OCI-LY1 (cell line): Measurements from ENCODE around the gene BTBD17.

Experiments
- H2AFZ ChIP-seq: fragments of 200-600 bp; sonication (generic), shearing (Covaris generic); 2 replicates; pipeline ENCODE4 v1.6.0; 2014; ENCODE audit warnings: antibody characterized with exemption, mild to moderate bottlenecking, low read length
- H3F3A ChIP-seq: fragments of 200-600 bp; sonication (generic), shearing (Covaris generic); 2 replicates; pipeline ENCODE4 v1.6.0; 2014; ENCODE audit warnings: mild to moderate bottlenecking, antibody characterized with exemption, low read length, moderate library complexity; ENCODE audit not compliant: insufficient read depth
- H3K27ac ChIP-seq: fragments of 200-600 bp; sonication (generic); 2 replicates; pipeline ENCODE4 v1.5.1; 2014; ENCODE audit warnings: low read length, mixed run types, mild to moderate bottlenecking, low read depth; ENCODE audit not compliant: poor library complexity, severe bottlenecking
- H3K27me3 ChIP-seq: fragments of 200-600 bp; sonication (generic); 2 replicates; pipeline ENCODE4 v1.6.0; 2014; ENCODE audit warnings: antibody characterized with exemption, mild to moderate bottlenecking, low read length, moderate library complexity; ENCODE audit not compliant: insufficient read depth
- H3K36me3 ChIP-seq: fragments of 200-600 bp; sonication (generic); 2 replicates; pipeline ENCODE4 v1.6.1; 2014; ENCODE audit warnings: mild to moderate bottlenecking, antibody characterized with exemption, low read length, moderate library complexity, mixed read lengths; ENCODE audit not compliant: insufficient read depth
- H3K4me1 ChIP-seq: fragments of 200-600 bp; sonication (generic); 2 replicates; pipeline ENCODE4 v1.5.1; 2014; ENCODE audit warnings: mild to moderate bottlenecking, low read length, moderate library complexity; ENCODE audit not compliant: insufficient read depth, severe bottlenecking
- H3K4me2 ChIP-seq: fragments of 200-600 bp; sonication (generic), shearing (Covaris generic); 2 replicates; pipeline ENCODE4 v1.6.1; 2014; ENCODE audit warnings: low read length
- H3K4me3 ChIP-seq: fragments of 200-600 bp; sonication (generic); 2 replicates; pipeline ENCODE4 v1.5.1; 2014; ENCODE audit warnings: low read length, low read depth, mild to moderate bottlenecking, mixed read lengths; ENCODE audit not compliant: poor library complexity, severe bottlenecking
- H3K79me2 ChIP-seq: fragments of 200-600 bp; shearing (Covaris generic); 2 replicates; pipeline ENCODE4 v1.6.1; 2016; ENCODE audit warnings: mixed run types, low read length, mixed read lengths; ENCODE audit not compliant: insufficient read depth
- H3K9ac ChIP-seq: fragments of 200-600 bp; sonication (generic), shearing (Covaris generic); 2 replicates; pipeline ENCODE4 v1.6.1; 2014; ENCODE audit warnings: mild to moderate bottlenecking, low read length, mixed read lengths
- H3K9me2 ChIP-seq: fragments of 200-600 bp; sonication (generic), shearing (Covaris generic); 2 replicates; pipeline ENCODE4 v1.6.1; 2014; ENCODE audit warnings: low read depth, mild to moderate bottlenecking, low read length, mixed read lengths
- H3K9me3 ChIP-seq: fragments of 200-600 bp; shearing (Covaris generic); 2 replicates; pipeline ENCODE4 v1.6.1; 2014; ENCODE audit warnings: low read length, mixed read lengths
- H4K20me1 ChIP-seq: fragments of 200-600 bp; sonication (generic), shearing (Covaris generic); 2 replicates; pipeline ENCODE4 v1.6.0; 2016; ENCODE audit warnings: mild to moderate bottlenecking, low read length; ENCODE audit not compliant: insufficient read depth
- CTCF ChIP-seq: fragments of 200-600 bp; sonication (generic), shearing (Covaris generic); IDR thresholded peaks from 2 replicates; pipeline ENCODE4 v1.5.1; 2017; ENCODE audit warnings: mild to moderate bottlenecking, antibody characterized with exemption, low read length, moderate library complexity, mixed read lengths
- EZH2 ChIP-seq: fragments of 200-600 bp; sonication (generic), shearing (Covaris generic); IDR thresholded peaks from 2 replicates; pipeline ENCODE4 v1.8.0; 2017; ENCODE audit warnings: borderline replicate concordance, mixed run types, mild to moderate bottlenecking, antibody characterized with exemption, low read length, moderate library complexity, mixed read lengths

BTBD17 gene

DNA sequence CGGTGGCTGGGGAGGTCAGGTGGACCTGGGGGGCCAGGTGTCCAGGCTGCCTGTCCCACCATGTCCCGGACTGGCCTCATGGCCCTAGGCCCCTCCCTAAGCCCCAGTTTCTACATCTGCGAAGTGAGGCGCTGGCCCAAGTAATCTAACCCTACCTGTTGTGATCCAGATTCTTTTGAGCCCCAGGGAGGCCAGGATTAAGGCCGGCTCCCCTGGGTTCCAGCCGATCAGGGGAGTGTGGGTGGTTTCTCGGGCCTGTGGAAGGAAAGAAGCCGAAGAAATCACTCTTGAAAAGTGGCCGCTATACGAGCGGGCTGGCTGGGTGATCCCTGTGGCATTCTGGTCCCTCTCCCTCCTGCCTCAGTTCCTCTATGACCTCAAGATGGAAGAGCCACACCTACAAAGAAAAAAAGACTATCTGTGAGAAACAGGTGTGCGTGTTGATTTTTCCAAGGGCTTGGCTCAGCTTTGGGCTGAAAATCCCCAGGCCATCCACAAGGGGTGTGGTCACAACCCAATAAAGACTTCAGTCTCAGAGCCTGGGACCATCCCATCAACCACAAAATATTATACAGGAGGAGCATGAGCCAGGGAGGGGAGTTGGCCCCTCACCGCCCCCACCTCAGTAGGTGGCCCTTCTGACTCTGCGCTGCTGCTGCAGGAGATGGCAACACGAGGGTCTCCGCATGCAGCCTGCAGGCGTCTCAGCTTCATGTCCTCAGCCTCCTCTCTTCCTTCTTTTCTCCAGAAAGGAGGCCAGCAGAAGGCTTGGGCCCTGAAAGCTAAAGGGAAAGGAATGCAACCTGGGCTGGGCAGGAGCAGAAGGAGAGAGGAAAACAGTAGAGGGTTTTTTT, 25.9 kb upstream of the BTBD17 start:
- H3K27me3 ChIP-seq, result no peaks in the 10 kb centered on the region; the same call in 1 of the 2 replicates
- no peaks in the 10 kb centered on the region for H3K9me2 ChIP-seq
- H3K36me3 ChIP-seq, result no peaks in the 10 kb centered on the region
- no peak overlapping the region for H3K4me3 ChIP-seq
- no peak overlapping the region for H3K9ac ChIP-seq
- H2AFZ ChIP-seq, result no peak overlapping the region
- H3K4me1 ChIP-seq, result no peaks in the 10 kb centered on the region
- no peaks in the 10 kb centered on the region for H3F3A ChIP-seq
- no peak overlapping the region for H3K4me2 ChIP-seq
- H3K79me2 ChIP-seq, result no peaks in the 10 kb centered on the region
- no peaks in the 10 kb centered on the region for H4K20me1 ChIP-seq
- H3K27ac ChIP-seq, result no peak overlapping the region
- H3K9me3 ChIP-seq, result no peaks in the 10 kb centered on the region
- TF ChIP-seq EZH2 (no peak), CTCF (no peak)

DNA sequence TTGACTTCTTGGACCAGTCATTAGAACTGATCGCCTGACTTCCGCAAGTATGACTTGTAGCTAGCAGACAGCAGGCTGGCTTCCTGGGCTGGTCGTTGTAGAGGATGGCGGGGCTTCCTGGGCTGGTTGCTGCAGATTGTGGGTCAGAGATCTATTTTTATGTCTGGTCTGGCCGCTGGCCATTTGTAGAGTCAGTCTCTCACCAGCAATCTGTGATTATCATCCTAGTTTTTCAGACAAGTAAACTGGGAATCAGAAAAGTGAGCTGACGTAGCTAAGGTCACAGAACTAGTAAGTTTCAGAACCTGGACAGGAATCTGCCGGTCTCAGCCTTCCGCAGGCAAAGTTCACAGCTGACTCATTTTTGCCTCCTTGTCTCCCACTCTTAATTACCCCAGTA, 24.7 kb upstream of the BTBD17 start:
- H3K4me1 ChIP-seq, result no peaks in the 10 kb centered on the region
- no peak overlapping the region for H2AFZ ChIP-seq
- no peaks in the 10 kb centered on the region for H3K79me2 ChIP-seq
- H3K9ac ChIP-seq, result no peak overlapping the region
- no peak for TF ChIP-seq EZH2
- TF ChIP-seq CTCF, result no peak
- H3F3A ChIP-seq, result no peaks in the 10 kb centered on the region
- H3K27ac ChIP-seq, result no peak overlapping the region
- H3K27me3 ChIP-seq, result no peaks in the 10 kb centered on the region
- H4K20me1 ChIP-seq, result no peaks in the 10 kb centered on the region
- no peak overlapping the region for H3K4me2 ChIP-seq
- no peaks in the 10 kb centered on the region for H3K36me3 ChIP-seq
- H3K4me3 ChIP-seq, result no peak overlapping the region
- no peaks in the 10 kb centered on the region for H3K9me3 ChIP-seq
- H3K9me2 ChIP-seq, result no peaks in the 10 kb centered on the region

DNA sequence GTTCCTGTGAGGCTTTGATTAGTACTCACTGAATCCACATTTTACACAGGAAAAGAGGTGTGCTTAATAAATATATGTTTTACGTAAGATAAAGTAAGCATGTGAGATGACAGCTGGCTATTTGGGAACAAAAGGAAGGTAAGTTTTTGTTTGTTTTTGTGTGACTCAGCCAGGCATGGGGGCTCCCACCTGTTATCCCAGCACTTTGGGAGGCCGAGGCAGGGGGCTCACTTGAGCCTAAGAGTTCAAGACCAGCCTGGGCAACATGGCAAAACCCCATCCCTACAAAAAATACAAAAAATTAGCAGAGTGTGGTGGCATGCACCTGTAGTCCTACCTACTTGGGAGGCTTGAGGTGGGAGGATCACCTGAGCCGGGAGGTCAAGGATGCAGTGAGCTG, 23.5 kb upstream of the BTBD17 start:
- Histone ChIP-seq H3K79me2 (no peaks in the 10 kb centered on the region), H3K4me3 (no peak overlapping the region), H3F3A (no peaks in the 10 kb centered on the region), H4K20me1 (no peaks in the 10 kb centered on the region), H3K4me1 (no peaks in the 10 kb centered on the region), H3K4me2 (no peak overlapping the region), H3K9ac (no peak overlapping the region), H3K36me3 (no peaks in the 10 kb centered on the region), H3K27me3 (no peaks in the 10 kb centered on the region), H3K27ac (no peak overlapping the region), H3K9me2 (no peaks in the 10 kb centered on the region), H3K9me3 (no peaks in the 10 kb centered on the region), H2AFZ (no peak overlapping the region)
- TF ChIP-seq EZH2 (no peak), CTCF (no peak)
